Sigmoid colon (tissue), 4 donors: ENCODE data around the gene SCLY.

Experiments
- CTCF ChIP-seq, 4 experiments: fragments of 450-650 bp in 3 of 4; fragments of 200-600 bp in 1 of 4; IDR thresholded peaks; one replicate each; pipeline ENCODE4 v1.5.1; 2016 to 2019; ENCODE audit warnings: antibody characterized with exemption in 4 of 4, mild to moderate bottlenecking in 3 of 4, moderate library complexity in 2 of 4
- EP300 ChIP-seq, 4 donors: sonication (generic); formaldehyde crosslinking; IDR thresholded peaks; one replicate each; pipeline ENCODE4 v1.6.1; 2017; ENCODE audit warnings: antibody characterized with exemption in 4 of 4
- POLR2A ChIP-seq, 2 donors: fragments of 450-650 bp; IDR thresholded peaks; one replicate each; pipeline ENCODE4 v1.6.1; 2016; ENCODE audit warnings: antibody characterized with exemption in 2 of 2, mild to moderate bottlenecking in 2 of 2, moderate library complexity in 2 of 2
- POLR2AphosphoS5 ChIP-seq, 4 donors: sonication (generic); formaldehyde crosslinking; IDR thresholded peaks; one replicate each; pipeline ENCODE4 v1.6.1; 2017; ENCODE audit warnings: antibody characterized with exemption in 4 of 4

DNA sequence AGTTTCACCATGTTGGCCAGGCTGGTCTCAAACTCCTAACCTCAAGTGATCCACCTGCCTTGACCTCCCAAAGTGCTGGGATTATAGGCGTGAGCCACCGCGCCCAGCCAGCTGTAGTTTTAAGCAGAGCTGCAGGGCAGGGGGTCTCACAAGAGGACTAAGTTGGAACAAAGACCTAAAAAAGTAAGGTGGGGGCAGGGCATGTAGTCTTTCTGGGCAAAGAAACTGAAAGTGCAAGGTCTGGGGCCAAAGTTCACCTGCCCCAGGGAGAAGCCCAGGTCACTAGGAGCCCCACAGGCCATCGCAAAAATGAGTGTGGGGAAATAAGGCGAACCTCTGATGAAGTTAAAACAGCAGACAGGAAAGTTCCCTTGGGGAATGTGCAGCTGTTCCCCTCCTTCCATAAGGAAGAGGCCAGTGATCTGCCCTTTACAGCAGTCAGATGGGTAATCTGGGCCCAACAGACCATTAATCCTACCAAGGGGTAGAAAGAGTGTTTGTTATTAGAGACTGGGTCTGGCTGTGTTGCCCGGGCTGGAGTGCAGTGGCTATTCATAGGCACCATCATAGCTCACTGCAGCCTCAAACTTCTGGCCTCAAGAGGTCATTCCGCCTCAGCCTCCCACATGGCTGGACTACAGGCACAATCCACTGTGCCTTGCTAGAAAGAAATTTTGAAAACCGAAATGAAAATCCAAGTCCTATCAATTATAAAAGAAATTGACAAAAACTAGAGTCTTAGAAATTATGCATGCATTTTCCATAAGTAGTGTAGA, 2.8 kb downstream of the SCLY start:
- TF ChIP-seq POLR2A (IDR thresholded peaks at IDR 0.05): no peak
- TF ChIP-seq CTCF (IDR thresholded peaks at IDR 0.05): no peak
- no peak for TF ChIP-seq EP300 (IDR thresholded peaks at IDR 0.05)
- no peak for TF ChIP-seq POLR2AphosphoS5 (IDR thresholded peaks at IDR 0.05)
